Measurements from ENCODE around the gene SAMD7. TPM values are rescaled to one million over a fixed set of nuclear protein-coding genes. Genes with fewer than 3 reads are reported as not detected.

The SAMD7 gene
- total RNA-seq, 6 experiments from 2014 or later: not detected

DNA sequence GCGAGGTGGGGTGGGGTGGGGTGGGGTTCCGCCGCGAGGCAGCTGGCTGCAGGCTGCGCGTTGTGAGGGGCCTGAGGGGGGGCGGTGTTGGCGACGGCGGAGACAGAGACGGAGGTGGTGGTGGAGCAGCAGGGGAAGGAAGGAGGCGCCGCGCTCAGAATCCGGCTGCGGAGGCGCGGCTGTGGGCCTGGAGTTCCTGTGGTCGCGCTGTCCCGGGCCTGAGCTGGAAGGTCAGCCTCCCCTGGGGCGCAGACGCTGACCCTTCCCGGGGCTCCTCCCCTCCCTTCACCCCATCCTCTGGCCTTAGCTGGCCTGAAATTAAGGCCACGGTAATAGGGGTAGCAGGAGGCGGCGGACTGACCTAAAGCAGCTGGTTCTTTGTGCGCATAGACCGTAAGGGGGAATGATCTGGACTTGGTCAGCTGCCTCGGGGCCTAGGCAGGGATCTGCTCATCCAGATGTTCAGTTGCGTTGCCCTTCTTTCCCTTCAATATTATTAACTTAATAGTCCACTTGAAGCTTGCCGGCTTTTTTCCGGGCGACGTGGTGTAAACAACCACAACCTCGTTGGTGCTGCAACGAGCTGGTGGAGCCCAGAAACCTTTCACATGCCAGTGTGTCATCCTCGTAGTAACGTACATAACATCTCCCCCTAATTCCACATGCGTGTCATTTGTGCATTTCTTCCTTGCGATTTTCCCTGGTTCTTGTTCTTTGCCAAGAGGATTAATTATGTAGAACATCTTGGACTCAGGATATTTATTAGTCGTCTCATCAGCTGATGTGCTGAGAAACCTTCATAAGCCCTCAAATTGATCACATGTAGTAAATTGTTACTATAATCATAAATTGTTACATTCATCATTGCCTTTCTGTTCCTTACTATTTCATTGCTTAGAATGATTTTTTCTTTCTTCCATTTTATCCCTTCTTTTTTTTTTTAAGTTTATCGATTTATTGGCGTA, 55.9 kb downstream of the SAMD7 start:
- Mint-ChIP-seq H3K9me3 (peaks cover 5% of the 10 kb centered on the region), H3K27me3 (ENCODE audit: insufficient read depth) (no peaks in the 10 kb centered on the region; the same call in none of the 2 replicates), H3K4me1 (ENCODE audit: low read depth) (peaks cover 56% of the 10 kb centered on the region), H3K27ac (peak overlapping the region; percentile 97), H3K4me3 (peak overlapping the region; percentile 92), H3K36me3 (ENCODE audit: low read depth) (peaks cover 19% of the 10 kb centered on the region)
- DNase-seq: peak; percentile 32
- TF ChIP-seq CTCF (IDR thresholded peaks at IDR 0.05): no peak

GRCh38 chr3:169968224-169968885, 57.0 kb downstream of the SAMD7 start:
- Mint-ChIP-seq H3K27ac (no peak overlapping the region; the same call in 1 of the 2 replicates), H3K4me1 (ENCODE audit: low read depth) (peaks cover 63% of the 10 kb centered on the region), H3K36me3 (ENCODE audit: low read depth) (peaks cover 19% of the 10 kb centered on the region), H3K4me3 (peak overlapping the region; percentile 92), H3K9me3 (peaks cover 5% of the 10 kb centered on the region), H3K27me3 (ENCODE audit: insufficient read depth) (no peaks in the 10 kb centered on the region; the same call in none of the 2 replicates)
- no peak for DNase-seq
- no peak for TF ChIP-seq CTCF (IDR thresholded peaks at IDR 0.05)

- peaks cover 56% of the 10 kb centered on the region for H3K4me1 Mint-ChIP-seq (ENCODE audit: low read depth)
- peaks cover 16% of the 10 kb centered on the region for H3K36me3 Mint-ChIP-seq (ENCODE audit: low read depth)
- H3K27ac Mint-ChIP-seq: no peak overlapping the region; the same call in 1 of the 2 replicates
- TF ChIP-seq CTCF (IDR thresholded peaks at IDR 0.05): no peak
- no peaks in the 10 kb centered on the region; the same call in none of the 2 replicates for H3K27me3 Mint-ChIP-seq (ENCODE audit: insufficient read depth)
- peaks cover 2% of the 10 kb centered on the region for H3K9me3 Mint-ChIP-seq
- no peak for DNase-seq
- H3K4me3 Mint-ChIP-seq: peak overlapping the region; percentile 92
These were observed 58.1 kb downstream of the SAMD7 start for GRCh38 chr3:169969174-169970095.

GRCh38 chr3:169970847-169971246, 59.5 kb downstream of the SAMD7 start:
- Mint-ChIP-seq H3K4me1 (ENCODE audit: low read depth) (peaks cover 51% of the 10 kb centered on the region), H3K4me3 (no peak overlapping the region), H3K27ac (no peak overlapping the region), H3K27me3 (ENCODE audit: insufficient read depth) (no peaks in the 10 kb centered on the region; the same call in none of the 2 replicates), H3K36me3 (ENCODE audit: low read depth) (peaks cover 14% of the 10 kb centered on the region; the same call in 1 of the 2 replicates), H3K9me3 (no peaks in the 10 kb centered on the region)
- no peak for DNase-seq
- no peak for TF ChIP-seq CTCF (IDR thresholded peaks at IDR 0.05)

DNA sequence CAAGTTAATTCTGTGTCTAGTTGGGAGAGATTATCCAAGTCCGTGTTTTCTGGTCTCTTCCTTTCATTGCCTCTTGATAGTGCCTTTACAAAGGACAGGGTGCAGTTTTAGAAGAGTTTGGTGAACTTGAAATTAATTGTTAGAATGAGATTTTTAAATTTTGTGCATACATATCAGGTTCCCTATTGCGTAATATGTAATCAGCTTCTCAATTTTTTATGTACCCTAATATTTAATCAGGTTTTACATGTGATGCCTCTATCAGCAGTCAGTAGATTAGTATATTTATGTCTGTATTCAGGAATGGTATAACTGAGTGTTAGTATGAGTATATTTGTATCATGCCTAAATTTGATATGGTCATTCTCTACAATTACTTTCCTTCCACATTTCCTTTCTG, 60.1 kb downstream of the SAMD7 start:
- no peak for DNase-seq
- H3K27me3 Mint-ChIP-seq (ENCODE audit: insufficient read depth): no peaks in the 10 kb centered on the region; the same call in none of the 2 replicates
- no peak for TF ChIP-seq CTCF (IDR thresholded peaks at IDR 0.05)
- H3K27ac Mint-ChIP-seq: no peak overlapping the region
- H3K4me1 Mint-ChIP-seq (ENCODE audit: low read depth): peaks cover 45% of the 10 kb centered on the region
- no peaks in the 10 kb centered on the region for H3K9me3 Mint-ChIP-seq
- no peak overlapping the region for H3K4me3 Mint-ChIP-seq
- H3K36me3 Mint-ChIP-seq (ENCODE audit: low read depth): peaks cover 14% of the 10 kb centered on the region; the same call in 1 of the 2 replicates

Data from HFFc6 (cell line).